Uterus (tissue), 4 donors: ENCODE measurements around the gene INPP4A. TPM values are rescaled to one million over a fixed set of nuclear protein-coding genes. Genes with fewer than 3 reads are reported as not detected.

Experiments
- DNase-seq, 2 donors: peaks; one replicate each; pipeline ENCODE4 v3.0.0-alpha.2; 2019 to 2020
- H3K27ac ChIP-seq, 2 donors: fragments of 200-600 bp; sonication (generic); 1 replicate in 1 of 2; 2 replicates in 1 of 2; pipeline ENCODE4 v1.5.1; 2016 to 2018
- H3K27me3 ChIP-seq, 2 donors: fragments of 200-600 bp; sonication (generic); one replicate each; pipeline ENCODE4 v1.5.1; 2018 to 2019; ENCODE audit warnings: control low read depth in 1 of 2
- H3K36me3 ChIP-seq, 2 donors: fragments of 200-600 bp; sonication (generic); one replicate each; pipeline ENCODE4 v1.5.1; 2019; ENCODE audit warnings: control low read depth in 1 of 2
- H3K4me1 ChIP-seq, 2 donors: fragments of 200-600 bp; sonication (generic); one replicate each; pipeline ENCODE4 v1.5.1; 2018 to 2019; ENCODE audit warnings: control low read depth in 1 of 2
- H3K4me3 ChIP-seq, 2 donors: fragments of 200-600 bp; sonication (generic); 1 replicate in 1 of 2; 2 replicates in 1 of 2; pipeline ENCODE4 v1.5.1; 2018 to 2019; ENCODE audit warnings: mild to moderate bottlenecking in 1 of 2
- H3K9me3 ChIP-seq, 2 donors: fragments of 200-600 bp; sonication (generic); one replicate each; pipeline ENCODE4 v1.5.1; 2019; ENCODE audit warnings: control low read depth in 1 of 2
- CTCF ChIP-seq, 4 experiments: fragments of 200-600 bp in 2 of 4; fragments of 450-650 bp in 2 of 4; sonication (generic) in 2 of 4; IDR thresholded peaks; one replicate each; pipeline ENCODE4 v1.5.1; 2016 to 2019; ENCODE audit warnings: antibody characterized with exemption in 4 of 4, mild to moderate bottlenecking in 2 of 4, moderate library complexity in 1 of 4
- POLR2A ChIP-seq, 2 donors: fragments of 450-650 bp; IDR thresholded peaks; one replicate each; pipeline ENCODE4 v1.6.1; 2016; ENCODE audit warnings: antibody characterized with exemption in 2 of 2, mild to moderate bottlenecking in 1 of 2, moderate library complexity in 1 of 2
- intact Hi-C: fragments of 100-400 bp; cut with DNase I; formaldehyde crosslinking; loops from one replicate; pipeline ENCODE4 v1.15.1; 2023; ENCODE audit warnings: low total_unique reads
- total RNA-seq, 4 donors: library from RNA; depleted of rRNA in 3 of 4; stranded (reverse); fragments of >200 nt in 3 of 4; gene quantifications; one replicate each; pipeline versions ENCODE4 v1.1.0 to v1.2.4, GENCODE V29; 2014 to 2023
- donor health status: DM: yes; HTN: yes; CAD: no.

Gene INPP4A
- total RNA-seq, 4 donors from 2014 or later = 8.7 to 40.2 (median 35.2) TPM

- Histone ChIP-seq H3K27ac (no peak overlapping the region), H3K4me3 (no peak overlapping the region), H3K36me3 (no peaks in the 10 kb centered on the region), H3K4me1 (no peaks in the 10 kb centered on the region), H3K9me3 (no peaks in the 10 kb centered on the region), H3K27me3 (no peaks in the 10 kb centered on the region)
- DNase-seq = no peak
- intact Hi-C loops = no loop called here
- no peak for TF ChIP-seq CTCF (IDR thresholded peaks at IDR 0.05)
These were observed 91.5 kb downstream of the INPP4A start for GRCh38 chr2:98535971-98536677.

- no peak for DNase-seq
These were observed 92.9 kb downstream of the INPP4A start for GRCh38 chr2:98537390-98538126.

GRCh38 chr2:98538280-98539041 is 93.8 kb downstream of the INPP4A start:
- H3K27ac ChIP-seq = no peak overlapping the region
- TF ChIP-seq POLR2A (IDR thresholded peaks at IDR 0.05) (no peak), CTCF (IDR thresholded peaks at IDR 0.05) (no peak)
- no peaks in the 10 kb centered on the region for H3K9me3 ChIP-seq
- intact Hi-C loops = no loop called here
- H3K4me1 ChIP-seq = no peaks in the 10 kb centered on the region
- no peaks in the 10 kb centered on the region for H3K27me3 ChIP-seq
- no peak for DNase-seq
- H3K4me3 ChIP-seq = no peak overlapping the region
- no peaks in the 10 kb centered on the region for H3K36me3 ChIP-seq

More at GRCh38 chr2:98537390-98538126, 92.9 kb downstream of the INPP4A start:
- Histone ChIP-seq H3K4me3 (no peak overlapping the region), H3K4me1 (no peaks in the 10 kb centered on the region), H3K9me3 (no peaks in the 10 kb centered on the region), H3K36me3 (no peaks in the 10 kb centered on the region), H3K27ac (no peak overlapping the region), H3K27me3 (no peaks in the 10 kb centered on the region)
- intact Hi-C loops = no loop called here
- no peak for TF ChIP-seq POLR2A (IDR thresholded peaks at IDR 0.05)

GRCh38 chr2:98539056-98539735 is 94.5 kb downstream of the INPP4A start:
- no peaks in the 10 kb centered on the region for H3K4me1 ChIP-seq
- H3K36me3 ChIP-seq = no peaks in the 10 kb centered on the region
- H3K27ac ChIP-seq = no peak overlapping the region
- H3K9me3 ChIP-seq = no peaks in the 10 kb centered on the region
- intact Hi-C loops = no loop called here
- TF ChIP-seq CTCF (IDR thresholded peaks at IDR 0.05) (no peak), POLR2A (IDR thresholded peaks at IDR 0.05) (no peak)
- no peak for DNase-seq
- H3K4me3 ChIP-seq = no peak overlapping the region
- H3K27me3 ChIP-seq = no peaks in the 10 kb centered on the region

- TF ChIP-seq CTCF (IDR thresholded peaks at IDR 0.05) (no peak), POLR2A (IDR thresholded peaks at IDR 0.05) (no peak)
- Histone ChIP-seq H3K36me3 (no peaks in the 10 kb centered on the region), H3K27me3 (no peaks in the 10 kb centered on the region), H3K4me3 (no peak overlapping the region), H3K27ac (no peak overlapping the region), H3K4me1 (no peaks in the 10 kb centered on the region), H3K9me3 (no peaks in the 10 kb centered on the region)
- no peak for DNase-seq
- intact Hi-C loops = no loop called here
These were observed 95.9 kb downstream of the INPP4A start for GRCh38 chr2:98540536-98540935.
